Fibroblast of gingiva (primary cell): ENCODE data around the gene ZNF823.
A peak's percentile ranks its signal among the peaks of the same experiment; 100 is the strongest.
"Not testable (repeated sequence)": the region's sequence is repeated elsewhere in the genome, so short reads cannot be mapped to it uniquely, and the experiment has no call there.

Experiments
- DNase-seq: peaks from one replicate; pipeline ENCODE4 v3.0.0-alpha.2; 2011; ENCODE audit warnings: low read depth

ZNF823 gene

DNA sequence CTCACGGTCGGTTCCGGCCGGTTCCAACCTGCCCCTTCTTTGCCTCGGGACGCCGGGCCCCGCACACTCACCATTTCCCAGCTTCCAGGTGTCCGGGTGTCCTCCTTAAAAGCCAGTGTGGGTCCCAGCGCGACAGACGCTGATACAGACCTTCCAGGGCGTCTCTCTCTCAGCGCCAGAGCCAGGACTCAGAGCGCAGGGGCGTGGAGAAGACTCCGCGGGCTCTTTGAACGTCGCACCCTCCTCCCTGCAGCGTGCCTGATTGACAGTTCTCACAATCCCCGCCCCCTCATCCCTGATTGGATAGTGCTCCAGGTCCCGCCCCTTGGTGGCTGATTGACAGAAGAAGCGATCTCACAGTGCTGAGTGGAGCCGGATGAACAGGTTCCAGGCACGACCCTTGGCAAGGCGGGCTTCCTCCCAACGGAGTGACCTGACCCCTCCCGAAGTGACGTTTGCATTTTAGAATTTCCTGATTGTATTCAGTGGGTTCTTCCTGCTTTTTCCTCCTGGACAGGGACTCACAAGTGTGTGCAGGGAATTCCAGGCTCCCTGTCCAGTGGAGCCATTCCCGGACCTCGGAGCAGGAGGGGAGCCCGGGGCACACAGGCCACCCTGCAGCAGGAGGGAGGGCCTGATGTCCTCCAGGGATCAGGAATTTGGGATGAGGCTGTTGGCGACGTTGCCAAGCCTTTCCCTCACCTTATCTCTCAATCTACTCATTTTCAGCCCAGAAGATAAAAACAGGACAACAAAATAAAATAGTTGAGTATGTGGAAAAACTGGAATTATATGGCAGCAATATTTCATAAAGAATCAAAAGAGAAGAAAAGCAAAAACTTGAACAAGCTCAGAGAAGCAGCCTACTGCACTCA lies at the start of gene ZNF823:
TSS of gene ZNF823 (minus strand) at position 201 of the 875 bp plus-strand sequence. CDS start at position 74, 127 bp downstream.
- DNase-seq = peak; percentile 96

DNA sequence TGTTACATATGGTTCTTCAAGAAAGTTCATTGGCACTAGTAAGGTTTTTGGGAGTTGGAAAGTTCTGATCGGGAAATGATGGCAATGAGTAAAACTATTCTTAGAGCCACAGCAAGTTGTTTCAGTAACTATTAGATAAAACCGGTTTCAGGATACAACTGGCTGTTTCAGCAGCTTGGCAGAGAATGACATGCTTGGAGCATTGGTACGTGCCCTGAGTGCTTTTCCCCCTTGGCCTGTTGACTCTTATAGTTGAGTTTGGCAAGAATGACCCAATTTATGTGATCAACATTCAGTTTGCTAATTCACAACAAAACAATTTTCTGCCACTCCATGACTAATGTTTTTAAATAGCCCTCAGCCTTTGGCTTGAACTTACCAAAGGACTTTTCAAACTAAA lies 48.8 kb upstream of the ZNF823 start:
- DNase-seq = no peak

- DNase-seq = no peak
Measured at GRCh38 chr19:11784356-11784755, 45.6 kb upstream of the ZNF823 start.

- no peak for DNase-seq
Measured at GRCh38 chr19:11783767-11784166, 45.0 kb upstream of the ZNF823 start.

DNA sequence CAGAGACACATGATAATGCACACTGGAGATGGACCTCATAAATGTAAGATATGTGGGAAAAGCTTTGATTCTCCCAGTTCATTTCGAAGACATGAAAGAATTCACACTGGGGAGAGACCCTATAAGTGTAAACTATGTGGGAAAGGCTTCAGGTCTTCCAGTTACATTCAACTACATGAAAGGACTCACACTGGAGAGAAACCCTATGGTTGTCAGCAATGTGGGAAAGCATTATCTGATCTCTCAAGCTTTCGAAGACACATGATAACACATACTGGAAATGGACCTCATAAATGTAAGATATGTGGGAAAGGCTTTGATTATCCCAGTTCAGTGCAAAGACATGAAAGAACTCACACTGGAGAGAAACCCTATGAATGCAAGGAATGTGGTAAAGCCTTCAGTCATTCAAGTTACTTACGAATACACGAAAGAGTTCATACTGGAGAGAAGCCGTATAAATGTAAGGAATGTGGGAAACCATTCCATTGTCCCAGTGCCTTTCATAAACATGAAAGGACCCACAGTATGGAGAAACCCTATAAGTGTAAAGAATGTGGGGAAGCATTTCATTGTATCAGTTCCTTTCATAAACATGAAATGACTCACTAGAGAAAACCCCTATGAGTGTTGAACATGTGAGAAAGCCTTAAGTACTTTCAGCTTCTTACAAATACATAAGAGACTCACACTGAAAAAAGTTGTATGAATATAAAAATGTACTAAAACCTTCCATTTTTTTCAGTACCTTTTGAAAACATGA lies 42.7 kb upstream of the ZNF823 start:
- DNase-seq = no peak

DNA sequence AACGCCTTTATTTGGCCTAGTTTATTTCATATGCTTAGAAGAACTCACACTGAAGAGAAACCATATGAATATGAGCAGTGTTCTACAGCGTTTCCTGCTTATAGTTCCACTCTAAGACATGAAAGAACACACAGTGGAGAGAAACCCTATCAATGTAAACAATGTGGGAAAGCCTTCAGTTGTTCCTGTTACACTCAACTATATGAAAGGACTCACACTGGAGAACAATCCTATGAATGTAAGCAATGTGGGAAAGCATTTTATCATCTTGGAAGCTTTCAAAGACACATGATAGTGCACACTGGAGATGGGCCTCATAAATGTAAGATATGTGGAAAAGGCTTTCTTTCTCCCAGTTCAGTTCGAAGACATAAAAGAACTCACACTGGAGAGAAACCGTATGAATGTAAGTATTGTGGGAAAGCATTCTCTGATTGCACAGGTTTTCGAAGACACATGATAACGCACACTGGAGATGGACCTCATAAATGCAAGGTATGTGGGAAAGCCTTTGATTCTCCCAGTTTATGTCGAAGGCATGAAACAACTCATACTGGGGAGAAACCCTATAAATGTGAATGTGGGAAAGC lies 41.8 kb upstream of the ZNF823 start:
- DNase-seq = no peak

DNA sequence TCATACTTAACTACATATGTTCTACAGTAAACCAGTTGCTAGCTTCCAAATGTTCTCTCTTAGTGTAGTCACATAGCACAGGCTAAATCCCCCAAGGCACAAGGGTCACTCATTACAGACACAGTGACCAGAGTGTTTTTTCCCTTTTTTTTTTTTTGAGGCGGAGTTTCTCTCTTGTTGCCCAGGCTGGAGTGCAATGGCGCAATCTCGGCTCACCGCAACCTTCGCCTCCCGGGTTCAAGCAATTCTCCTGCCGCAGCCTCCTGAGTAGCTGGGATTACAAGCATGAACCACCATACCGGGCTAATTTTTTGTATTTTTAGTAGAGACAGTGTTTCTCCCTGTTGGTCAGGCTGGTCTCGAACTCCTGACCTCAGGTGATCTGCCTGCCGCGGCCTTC lies 37.9 kb upstream of the ZNF823 start:
- not testable (repeated sequence) for DNase-seq

- DNase-seq = not testable (repeated sequence)
Measured at GRCh38 chr19:11771520-11771919, 32.8 kb upstream of the ZNF823 start.

DNA sequence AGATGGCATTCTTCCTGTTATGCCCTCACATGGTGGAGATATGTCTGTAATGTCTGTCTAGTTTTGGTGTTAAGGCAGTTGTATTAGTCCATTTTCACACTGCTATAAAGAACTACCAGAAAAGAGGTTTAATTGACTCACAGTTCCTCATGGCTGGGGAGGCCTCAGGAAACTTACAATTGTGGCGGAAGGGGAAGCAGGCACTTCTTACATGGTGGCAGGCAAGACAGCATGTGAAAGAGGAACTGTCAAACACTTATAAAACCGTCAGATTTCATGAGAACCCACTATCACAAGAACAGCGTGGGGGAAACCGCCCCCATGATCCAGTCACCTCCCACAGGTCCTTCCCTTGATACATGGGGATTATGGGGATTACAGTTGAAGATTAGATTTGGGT lies 31.2 kb upstream of the ZNF823 start:
- no peak for DNase-seq

DNA sequence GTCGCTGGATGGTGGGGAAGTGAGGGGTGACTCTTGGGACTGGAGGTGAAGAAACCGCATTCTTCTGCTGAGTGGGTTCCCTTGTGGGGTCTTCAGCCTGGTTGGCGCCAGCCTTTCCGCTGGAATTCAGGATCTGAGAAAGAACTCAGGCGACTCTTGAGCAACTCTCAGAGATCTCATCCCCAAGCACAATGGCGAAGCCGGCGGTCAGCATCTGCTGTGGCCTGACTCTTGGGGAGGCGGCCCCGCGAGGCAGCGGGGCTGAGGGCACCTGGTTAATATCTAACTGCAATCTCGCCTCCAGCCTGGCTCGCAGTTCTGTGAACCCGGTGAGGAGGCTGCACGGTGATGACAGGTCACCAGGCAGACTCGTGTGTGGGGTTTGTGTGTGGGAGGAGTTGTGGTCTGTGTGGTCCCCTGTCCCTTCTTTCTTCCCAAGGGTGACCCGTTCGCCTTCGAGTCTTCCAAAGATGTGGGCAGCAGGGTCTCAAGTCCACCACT lies 28.9 kb upstream of the ZNF823 start:
- DNase-seq = peak; percentile 29

GRCh38 chr19:11766597-11767591 lies 28.1 kb upstream of the ZNF823 start, which contains the start of gene ZNF441:
ZNF441 (plus strand) TSS chr19:11767000; CDS start chr19:11767194, 194 bp downstream.
- DNase-seq = peak; percentile 95

- no peak for DNase-seq
Measured at GRCh38 chr19:11763611-11764010, 24.9 kb upstream of the ZNF823 start.

DNA sequence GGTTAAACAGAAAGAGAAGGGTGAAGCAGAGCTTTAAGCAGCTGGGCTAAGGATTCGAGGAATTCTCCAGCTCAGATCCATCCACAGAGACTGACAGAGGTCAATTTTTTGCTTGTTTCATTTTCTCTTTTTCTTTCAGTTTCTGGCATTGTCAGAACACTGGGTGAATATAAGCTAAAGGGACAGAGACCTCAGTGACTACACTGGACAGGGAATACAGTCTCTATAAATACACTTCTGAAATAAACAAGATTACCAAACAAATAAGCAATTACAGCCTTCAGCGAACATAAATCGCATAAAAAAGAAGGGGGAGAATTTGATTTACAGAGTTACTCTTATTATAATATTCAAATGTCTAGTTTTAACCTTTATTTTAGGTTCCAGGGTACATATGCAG lies 24.4 kb upstream of the ZNF823 start:
- DNase-seq = no peak

- DNase-seq = no peak
Measured at GRCh38 chr19:11759805-11760204, 21.1 kb upstream of the ZNF823 start.

DNA sequence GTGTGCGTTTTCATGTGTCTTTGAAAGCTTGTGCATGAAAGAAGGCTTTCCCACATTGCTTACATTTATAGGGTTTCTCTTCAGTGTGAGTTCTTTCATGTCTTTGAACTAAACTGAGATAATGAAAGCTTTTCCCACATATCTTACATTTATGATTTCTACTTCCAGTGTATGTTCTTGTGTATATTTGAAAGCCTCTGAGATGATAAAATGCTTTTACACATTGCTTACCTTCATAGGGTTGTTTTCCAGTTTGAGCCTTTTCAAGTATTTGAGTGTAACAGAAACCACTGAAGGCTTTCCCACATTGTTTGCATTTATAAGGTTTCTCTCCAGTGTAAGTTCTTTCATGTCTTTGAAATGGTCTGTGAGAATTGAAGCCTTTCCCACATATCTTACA lies 18.2 kb upstream of the ZNF823 start:
- no peak for DNase-seq

DNA sequence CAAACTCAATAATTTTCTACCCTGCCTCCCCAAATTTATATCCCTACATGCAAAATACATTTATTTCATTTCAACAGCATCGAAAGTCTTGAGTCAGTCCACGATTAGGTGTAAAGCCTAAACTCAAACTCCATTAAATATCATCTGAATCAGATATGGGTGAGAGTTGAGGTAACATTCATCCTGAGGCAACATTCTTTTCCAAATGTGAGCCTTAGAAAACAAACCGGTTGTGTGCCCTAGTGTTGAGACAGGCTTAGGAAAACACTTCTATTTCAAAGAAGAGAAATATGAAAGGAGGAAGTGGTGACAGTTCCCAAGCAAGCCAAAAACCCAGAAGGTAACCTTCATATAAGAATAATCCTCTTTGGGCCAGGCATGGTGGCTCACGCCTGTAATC lies 15.9 kb upstream of the ZNF823 start:
- DNase-seq = no peak

- DNase-seq = no peak
Measured at GRCh38 chr19:11752244-11752736, 13.5 kb upstream of the ZNF823 start.

DNA sequence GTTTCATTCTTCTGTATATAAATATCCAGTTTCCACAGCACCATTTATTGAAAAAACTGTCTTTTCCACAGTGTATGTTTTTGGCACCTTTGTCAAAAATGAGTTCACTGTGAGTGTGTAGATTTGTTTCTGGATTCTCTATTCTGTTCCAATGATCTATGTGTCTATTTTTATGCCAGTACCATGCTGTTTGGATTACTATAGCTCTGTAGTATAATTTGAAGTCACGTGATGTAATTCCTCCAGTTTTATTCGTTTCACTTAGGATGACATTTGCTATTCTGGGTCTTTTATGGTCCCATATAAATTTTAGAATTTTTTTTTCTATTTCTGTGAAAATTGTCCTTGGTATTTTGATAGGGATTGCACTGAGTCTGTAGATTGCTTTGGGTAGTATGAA lies 11.0 kb upstream of the ZNF823 start:
- DNase-seq = no peak

- no peak for DNase-seq
Measured at GRCh38 chr19:11747277-11747676, 8.5 kb upstream of the ZNF823 start.

DNA sequence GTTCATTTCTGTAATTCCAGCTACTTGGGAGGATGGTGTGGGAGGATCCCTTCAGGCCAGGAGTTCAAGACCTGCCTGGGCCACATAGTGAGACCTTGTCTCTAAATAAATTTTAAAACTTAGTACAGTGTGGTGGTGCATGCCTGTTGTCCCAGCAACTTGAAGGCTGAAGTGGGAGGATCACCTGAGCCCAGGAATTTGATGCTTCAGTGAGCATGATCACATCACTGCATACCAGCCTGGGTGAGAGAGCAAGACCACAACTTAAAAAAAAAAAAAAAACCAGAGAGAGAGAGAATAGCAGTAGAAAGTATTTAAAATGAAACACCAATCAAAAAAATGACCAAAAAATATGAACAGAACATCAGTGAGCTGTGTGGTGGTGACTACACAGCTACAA lies 7.1 kb upstream of the ZNF823 start:
- DNase-seq = no peak
